Testis (tissue), 2 donors: ENCODE data around the gene MRPS2.

Source experiments
- POLR2A ChIP-seq: fragments of 450-650 bp; IDR thresholded peaks from one replicate; pipeline ENCODE4 v1.6.1; 2017; ENCODE audit warnings: antibody characterized with exemption, mild to moderate bottlenecking, moderate library complexity
- TF ChIP-seq, protein P1 (sequence below), 3 experiments: fragments of 450-650 bp in 2 of 3; fragments of 200-600 bp in 1 of 3; sonication (generic) in 1 of 3; IDR thresholded peaks; one replicate each; pipeline ENCODE4 v1.5.1; 2016 to 2019; ENCODE audit warnings: antibody characterized with exemption in 3 of 3, mild to moderate bottlenecking in 2 of 3, moderate library complexity in 1 of 3

DNA sequence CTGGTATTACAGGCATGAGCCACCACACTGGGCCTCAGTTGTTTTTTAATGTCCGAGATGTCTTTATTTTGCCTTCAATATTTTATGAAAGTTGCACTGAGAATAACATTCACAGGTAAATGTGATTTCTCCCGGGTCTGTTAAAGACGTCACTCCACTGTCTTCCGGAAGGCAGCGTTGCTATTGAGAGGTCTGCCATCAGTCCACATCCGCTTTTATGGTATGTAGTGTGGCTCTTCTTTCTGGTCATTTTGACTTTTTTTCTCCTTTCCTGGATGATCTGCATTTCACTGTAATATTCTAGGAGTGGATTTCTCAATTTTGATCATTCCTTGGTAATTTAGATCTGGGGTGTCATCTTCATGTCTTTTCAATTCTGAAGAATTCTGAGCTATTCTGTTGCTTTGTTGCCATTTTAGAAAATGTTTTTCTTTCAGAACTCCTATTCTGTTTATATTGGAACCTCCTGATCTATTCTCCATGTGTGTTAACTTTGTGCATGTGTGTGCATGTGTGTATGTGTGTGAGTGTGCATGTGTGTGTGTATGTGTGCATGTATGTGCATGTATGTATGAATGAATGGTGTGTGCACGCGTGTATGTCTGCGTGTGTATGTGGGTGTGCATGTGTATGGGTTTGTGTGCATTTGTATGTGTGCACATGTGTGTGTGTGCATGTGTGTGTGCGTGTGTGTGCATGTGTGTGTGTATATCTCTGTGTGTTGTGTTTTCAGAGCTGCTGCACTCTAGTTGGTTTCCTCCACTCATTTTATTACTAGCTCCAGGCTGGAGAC is 18.9 kb downstream of the MRPS2 start:
- TF ChIP-seq, protein P1, sequence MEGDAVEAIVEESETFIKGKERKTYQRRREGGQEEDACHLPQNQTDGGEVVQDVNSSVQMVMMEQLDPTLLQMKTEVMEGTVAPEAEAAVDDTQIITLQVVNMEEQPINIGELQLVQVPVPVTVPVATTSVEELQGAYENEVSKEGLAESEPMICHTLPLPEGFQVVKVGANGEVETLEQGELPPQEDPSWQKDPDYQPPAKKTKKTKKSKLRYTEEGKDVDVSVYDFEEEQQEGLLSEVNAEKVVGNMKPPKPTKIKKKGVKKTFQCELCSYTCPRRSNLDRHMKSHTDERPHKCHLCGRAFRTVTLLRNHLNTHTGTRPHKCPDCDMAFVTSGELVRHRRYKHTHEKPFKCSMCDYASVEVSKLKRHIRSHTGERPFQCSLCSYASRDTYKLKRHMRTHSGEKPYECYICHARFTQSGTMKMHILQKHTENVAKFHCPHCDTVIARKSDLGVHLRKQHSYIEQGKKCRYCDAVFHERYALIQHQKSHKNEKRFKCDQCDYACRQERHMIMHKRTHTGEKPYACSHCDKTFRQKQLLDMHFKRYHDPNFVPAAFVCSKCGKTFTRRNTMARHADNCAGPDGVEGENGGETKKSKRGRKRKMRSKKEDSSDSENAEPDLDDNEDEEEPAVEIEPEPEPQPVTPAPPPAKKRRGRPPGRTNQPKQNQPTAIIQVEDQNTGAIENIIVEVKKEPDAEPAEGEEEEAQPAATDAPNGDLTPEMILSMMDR (IDR thresholded peaks at IDR 0.05) = no peak
- no peak for TF ChIP-seq POLR2A
